Cardiac muscle cell (in vitro differentiated cells and primary cell): ENCODE results near the gene RHBDL3. TPM values are rescaled to one million over a fixed set of nuclear protein-coding genes. Genes with fewer than 3 reads are reported as not detected.
"Not testable (repeated sequence)": the region's sequence is repeated elsewhere in the genome, so short reads cannot be mapped to it uniquely, and the experiment has no call there.

ENCODE experiments used
- DNase-seq, 2 donors: peaks; one replicate each; pipeline versions ENCODE4 v3.0.0 to v3.0.0-alpha.2; 2010 to 2017; ENCODE audit warnings: low read depth in 1 of 2, low spot score in 1 of 2
- H3K27ac ChIP-seq: fragments of 200-600 bp; sonication (generic); 2 replicates; pipeline ENCODE4 v1.5.1; 2016
- H3K27me3 ChIP-seq: fragments of 200-600 bp; sonication (generic); 2 replicates; pipeline ENCODE4 v1.6.0; 2016; ENCODE audit warnings: control low read depth
- H3K36me3 ChIP-seq: fragments of 200-600 bp; sonication (generic); 2 replicates; pipeline ENCODE4 v1.5.1; 2016; ENCODE audit warnings: control low read depth
- H3K4me1 ChIP-seq: fragments of 200-600 bp; sonication (generic); 2 replicates; pipeline ENCODE4 v1.8.1; 2017; ENCODE audit warnings: low read depth, mild to moderate bottlenecking, mixed run types
- H3K4me3 ChIP-seq: fragments of 200-600 bp; sonication (generic); 2 replicates; pipeline ENCODE4 v1.5.1; 2016; ENCODE audit warnings: mild to moderate bottlenecking
- H3K9me3 ChIP-seq: fragments of 200-600 bp; sonication (generic); 2 replicates; pipeline ENCODE4 v1.5.1; 2017; ENCODE audit warnings: low read depth, mild to moderate bottlenecking, control low read depth
- CTCF ChIP-seq: IDR thresholded peaks from 2 replicates; pipeline ENCODE4 v1.5.1; 2012; ENCODE audit warnings: low read depth, mild to moderate bottlenecking, low read length
- polyA plus RNA-seq: library from polyadenylated mRNA; unstranded; fragments of >200 nt; fragmentation: Nextera tagmentation; extraction: Ambion mirVana; gene quantifications from 2 replicates; pipeline ENCODE4 v1.2.1, GENCODE V29; 2016
- total RNA-seq: library from RNA; depleted of rRNA; stranded (reverse); fragments of >200 nt; gene quantifications from 2 replicates; pipeline ENCODE4 v1.2.3, GENCODE V29; 2016

The RHBDL3 gene
- total and polyA plus RNA-seq, 2 experiments from 2014 or later: 0.09 TPM; not detected in 1

GRCh38 chr17:32348483-32348800 lies 82.8 kb downstream of the RHBDL3 start:
- H3K27me3 ChIP-seq: no peaks in the 10 kb centered on the region
- no peak overlapping the region for H3K4me3 ChIP-seq
- no peak overlapping the region for H3K27ac ChIP-seq
- no peaks in the 10 kb centered on the region for H3K9me3 ChIP-seq
- no peak for TF ChIP-seq CTCF
- DNase-seq: no peak
- H3K4me1 ChIP-seq: peaks cover 15% of the 10 kb centered on the region
- H3K36me3 ChIP-seq: no peaks in the 10 kb centered on the region

- peak in 1 of 2 donors; percentile 25 for DNase-seq
- H3K4me1 ChIP-seq: peaks cover 15% of the 10 kb centered on the region
- H3K4me3 ChIP-seq: peak overlapping the region; percentile 88
- peaks cover 5% of the 10 kb centered on the region for H3K36me3 ChIP-seq
- peak overlapping the region; percentile 99 for H3K27ac ChIP-seq
- H3K27me3 ChIP-seq: no peaks in the 10 kb centered on the region
- no peaks in the 10 kb centered on the region for H3K9me3 ChIP-seq
- TF ChIP-seq CTCF: no peak
These were observed 83.8 kb downstream of the RHBDL3 start for GRCh38 chr17:32349503-32349853.

GRCh38 chr17:32349854-32350665 lies 84.4 kb downstream of the RHBDL3 start, which contains the start of gene ZNF207:
Gene ZNF207, plus strand, starts transcription at chr17:32350157. Its CDS starts 129 bp downstream, at chr17:32350286.
- peaks cover 10% of the 10 kb centered on the region for H3K36me3 ChIP-seq
- peak; percentile 97 to 98 for DNase-seq
- H3K9me3 ChIP-seq: no peaks in the 10 kb centered on the region
- H3K4me3 ChIP-seq: peak within 1 kb of the TSS; percentile 88
- H3K4me1 ChIP-seq: peaks cover 17% of the 10 kb centered on the region
- no peaks in the 10 kb centered on the region for H3K27me3 ChIP-seq
- TF ChIP-seq CTCF: no peak
- peak within 1 kb of the TSS; percentile 99 for H3K27ac ChIP-seq

- peak overlapping the region; percentile 88 for H3K4me3 ChIP-seq
- TF ChIP-seq CTCF: no peak
These were observed 85.2 kb downstream of the RHBDL3 start for GRCh38 chr17:32350666-32351418.

GRCh38 chr17:32352734-32353133 lies 87.1 kb downstream of the RHBDL3 start:
- Histone ChIP-seq H3K4me1 (peaks cover 28% of the 10 kb centered on the region), H3K4me3 (peak overlapping the region; percentile 88), H3K36me3 (peaks cover 16% of the 10 kb centered on the region)
- H3K9me3 ChIP-seq, H3K27ac ChIP-seq, DNase-seq, H3K27me3 ChIP-seq: not testable (repeated sequence)

More at GRCh38 chr17:32350666-32351418, 85.2 kb downstream of the RHBDL3 start:
- peak overlapping the region; percentile 99 for H3K27ac ChIP-seq
- H3K36me3 ChIP-seq: peaks cover 11% of the 10 kb centered on the region
- peak; percentile 45 to 80 for DNase-seq
- H3K9me3 ChIP-seq: no peaks in the 10 kb centered on the region
- H3K27me3 ChIP-seq: no peaks in the 10 kb centered on the region
- peaks cover 24% of the 10 kb centered on the region for H3K4me1 ChIP-seq
